Endodermal cell (in vitro differentiated cells): ENCODE measurements around the gene MUC13. TPM values are rescaled to one million over a fixed set of nuclear protein-coding genes. Genes with fewer than 3 reads are reported as not detected.
"Not testable (repeated sequence)": the region's sequence is repeated elsewhere in the genome, so short reads cannot be mapped to it uniquely, and the experiment has no call there.

Experiments used
- DNase-seq: peaks from one replicate; pipeline ENCODE4 v3.0.0-alpha.2; 2017
- H3K27ac ChIP-seq: 2 replicates; pipeline ENCODE4 v1.5.1; 2013; ENCODE audit warnings: mild to moderate bottlenecking, low read depth, low read length, moderate library complexity
- H3K27me3 ChIP-seq: 2 replicates; pipeline ENCODE4 v1.6.1; 2013; ENCODE audit warnings: mild to moderate bottlenecking, low read length, moderate library complexity; ENCODE audit not compliant: insufficient read depth, control insufficient read depth, poor library complexity, severe bottlenecking
- H3K36me3 ChIP-seq: 2 replicates; pipeline ENCODE4 v1.7.0; 2013; ENCODE audit warnings: mild to moderate bottlenecking, low read length, moderate library complexity; ENCODE audit not compliant: control insufficient read depth, insufficient read depth
- H3K4me1 ChIP-seq: one replicate; pipeline ENCODE4 v1.7.0; 2013; ENCODE audit warnings: low read length; ENCODE audit not compliant: control insufficient read depth, insufficient read depth
- H3K4me3 ChIP-seq: 2 replicates; pipeline ENCODE4 v1.5.1; 2013; ENCODE audit warnings: mild to moderate bottlenecking, low read length, moderate library complexity
- H3K9ac ChIP-seq: 2 replicates; pipeline ENCODE4 v1.6.1; 2013; ENCODE audit warnings: mild to moderate bottlenecking, low read length, moderate library complexity; ENCODE audit not compliant: poor library complexity, severe bottlenecking; ENCODE audit errors: extremely low read depth
- H3K9me3 ChIP-seq: 2 replicates; pipeline ENCODE4 v1.6.1; 2013; ENCODE audit warnings: mild to moderate bottlenecking, low read length, moderate library complexity; ENCODE audit not compliant: control insufficient read depth
- H3K27ac Mint-ChIP-seq: 2 replicates; pipeline ENCODE4 v1.8.0; 2020; ENCODE audit warnings: mixed read lengths
- H3K27me3 Mint-ChIP-seq: 2 replicates; pipeline ENCODE4 v1.8.0; 2021; ENCODE audit warnings: mild to moderate bottlenecking, mixed read lengths; ENCODE audit not compliant: insufficient read depth
- H3K36me3 Mint-ChIP-seq: 2 replicates; pipeline ENCODE4 v1.8.0; 2020; ENCODE audit warnings: low read depth, mixed read lengths
- H3K4me1 Mint-ChIP-seq: 2 replicates; pipeline ENCODE4 v1.8.0; 2020; ENCODE audit warnings: mixed read lengths
- H3K4me3 Mint-ChIP-seq: 2 replicates; pipeline ENCODE4 v1.8.0; 2020; ENCODE audit warnings: mild to moderate bottlenecking, moderate library complexity, mixed read lengths
- H3K9me3 Mint-ChIP-seq: 2 replicates; pipeline ENCODE4 v1.8.0; 2020; ENCODE audit warnings: mild to moderate bottlenecking, mixed read lengths
- WGBS, 2 experiments: methylation state at CpG; one replicate each; pipeline versions ENCODE4 v1.1.5 to v1.1.7; 2013; ENCODE audit warnings: missing lambda C conversion rate in 2 of 2, mixed read lengths in 1 of 2; ENCODE audit not compliant: insufficient coverage in 1 of 2, insufficient read length in 1 of 2; 5-methylcytosine and 5-hydroxymethylcytosine counted together
- total RNA-seq, 2 donors: library from RNA; stranded (reverse); fragmentation: NEBNext Ultra II Directional in 1 of 2; extraction: Animal tissue kit (Norgen Biotek cat#: 25700) in 1 of 2; gene quantifications; 2 replicates in 1 of 2; 3 replicates in 1 of 2; pipeline ENCODE4 v1.2.1, GENCODE V29; 2021
- TF ChIP-seq, protein P1 (sequence below): fragments of 200-600 bp; sonication (generic); conservative IDR thresholded peaks from 2 replicates; pipeline ENCODE4 v1.5.0; 2021; ENCODE audit warnings: antibody characterized with exemption, mild to moderate bottlenecking

MUC13 gene
- total RNA-seq, 2 donors from 2014 or later = 0.15 TPM; not detected in 1

DNA sequence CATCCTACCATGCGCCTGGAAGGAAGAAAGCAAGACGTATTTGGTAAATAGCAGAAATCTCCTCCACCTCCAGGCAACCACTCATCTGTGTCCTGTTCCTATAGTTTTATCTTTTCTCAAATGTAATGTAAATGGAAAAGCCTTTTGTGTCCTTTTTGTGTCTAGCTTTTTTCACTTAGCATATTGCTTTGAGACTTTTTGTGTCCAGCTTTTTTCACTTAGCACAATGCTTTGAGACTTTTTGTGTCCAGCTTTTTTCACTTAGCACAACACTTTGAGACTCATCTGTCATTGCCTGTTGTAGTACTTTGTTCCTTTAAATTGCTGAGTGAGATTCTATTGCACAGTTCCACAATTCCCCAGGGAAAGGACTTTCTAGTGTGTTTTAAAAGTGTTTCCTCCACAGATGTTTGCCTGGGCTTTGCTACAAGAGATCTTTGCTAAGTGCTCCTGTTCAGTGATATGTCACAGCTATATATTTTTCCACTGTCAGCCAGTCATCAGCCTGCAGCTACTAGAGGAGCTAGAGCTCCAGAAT lies 27.9 kb upstream of the MUC13 start:
- H3K27me3 Mint-ChIP-seq = no peaks in the 10 kb centered on the region
- TF ChIP-seq, protein P1, sequence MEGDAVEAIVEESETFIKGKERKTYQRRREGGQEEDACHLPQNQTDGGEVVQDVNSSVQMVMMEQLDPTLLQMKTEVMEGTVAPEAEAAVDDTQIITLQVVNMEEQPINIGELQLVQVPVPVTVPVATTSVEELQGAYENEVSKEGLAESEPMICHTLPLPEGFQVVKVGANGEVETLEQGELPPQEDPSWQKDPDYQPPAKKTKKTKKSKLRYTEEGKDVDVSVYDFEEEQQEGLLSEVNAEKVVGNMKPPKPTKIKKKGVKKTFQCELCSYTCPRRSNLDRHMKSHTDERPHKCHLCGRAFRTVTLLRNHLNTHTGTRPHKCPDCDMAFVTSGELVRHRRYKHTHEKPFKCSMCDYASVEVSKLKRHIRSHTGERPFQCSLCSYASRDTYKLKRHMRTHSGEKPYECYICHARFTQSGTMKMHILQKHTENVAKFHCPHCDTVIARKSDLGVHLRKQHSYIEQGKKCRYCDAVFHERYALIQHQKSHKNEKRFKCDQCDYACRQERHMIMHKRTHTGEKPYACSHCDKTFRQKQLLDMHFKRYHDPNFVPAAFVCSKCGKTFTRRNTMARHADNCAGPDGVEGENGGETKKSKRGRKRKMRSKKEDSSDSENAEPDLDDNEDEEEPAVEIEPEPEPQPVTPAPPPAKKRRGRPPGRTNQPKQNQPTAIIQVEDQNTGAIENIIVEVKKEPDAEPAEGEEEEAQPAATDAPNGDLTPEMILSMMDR = no peak
- H3K36me3 ChIP-seq = no peaks in the 10 kb centered on the region
- H3K27ac Mint-ChIP-seq = no peak overlapping the region
- no peaks in the 10 kb centered on the region for H3K36me3 Mint-ChIP-seq
- no peaks in the 10 kb centered on the region for H3K4me1 Mint-ChIP-seq
- no peaks in the 10 kb centered on the region for H3K4me1 ChIP-seq
- no peak overlapping the region for H3K9ac ChIP-seq
- 100% methylated on average over 2 of the region's 2 CpGs; no CpG with 5 or more reads in 1 of the 2 experiments for WGBS, 2 experiments
- no peaks in the 10 kb centered on the region for H3K27me3 ChIP-seq
- DNase-seq = no peak
- no peaks in the 10 kb centered on the region for H3K9me3 ChIP-seq
- H3K27ac ChIP-seq = no peak overlapping the region
- no peak overlapping the region for H3K4me3 ChIP-seq
- H3K9me3 Mint-ChIP-seq = no peaks in the 10 kb centered on the region
- H3K4me3 Mint-ChIP-seq = no peak overlapping the region

DNA sequence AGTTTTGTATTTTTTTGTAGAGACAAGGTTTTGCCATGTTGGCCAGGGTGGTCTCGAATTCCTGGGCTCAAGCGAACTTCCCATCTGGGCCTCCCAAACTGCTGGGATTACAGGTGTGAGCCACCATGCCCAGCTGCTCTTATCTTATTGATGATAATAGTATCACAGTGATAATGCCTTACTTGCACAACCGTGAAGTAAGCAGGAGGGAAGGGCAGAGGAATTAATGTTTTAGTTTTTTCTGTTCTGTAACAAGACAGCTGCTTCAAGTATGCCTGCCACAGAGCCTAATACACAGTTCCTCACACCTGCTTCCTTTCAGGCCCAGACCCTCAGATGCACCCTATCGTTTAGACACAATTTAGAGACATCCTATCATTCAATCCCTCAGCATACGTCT lies 26.1 kb upstream of the MUC13 start:
- H3K27ac Mint-ChIP-seq = no peak overlapping the region
- WGBS, 2 experiments = 90 to 93% methylated on average over 3 to 5 of the region's 5 CpGs
- TF ChIP-seq, protein P1 = no peak

DNA sequence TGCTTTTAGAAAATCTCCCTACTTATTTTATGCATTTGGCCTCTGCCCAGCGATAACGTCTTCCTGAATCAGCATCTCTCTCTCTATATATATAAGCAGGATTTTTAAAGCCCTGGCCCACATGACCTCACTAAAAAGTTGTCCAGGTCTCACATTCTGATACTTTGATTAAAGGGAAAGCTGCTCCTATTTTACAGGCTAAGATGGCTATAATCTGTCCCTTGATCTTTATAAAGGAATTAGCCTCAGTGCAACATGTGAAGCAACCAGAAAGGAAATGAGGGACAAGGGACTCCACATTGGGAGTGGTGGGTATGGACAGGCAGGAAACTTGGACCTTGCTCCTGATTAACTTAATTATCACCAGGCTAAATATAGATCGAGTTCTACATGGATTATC lies 25.6 kb upstream of the MUC13 start:
- H3K36me3 Mint-ChIP-seq = no peaks in the 10 kb centered on the region
- 92 to 100% methylated on average over 1 to 3 of the region's 3 CpGs for WGBS, 2 experiments
- Histone ChIP-seq H3K27ac (no peak overlapping the region), H3K27me3 (no peaks in the 10 kb centered on the region), H3K36me3 (no peaks in the 10 kb centered on the region), H3K9ac (no peak overlapping the region), H3K4me1 (no peaks in the 10 kb centered on the region), H3K9me3 (no peaks in the 10 kb centered on the region), H3K4me3 (no peak overlapping the region)
- no peak overlapping the region for H3K27ac Mint-ChIP-seq
- H3K27me3 Mint-ChIP-seq = no peaks in the 10 kb centered on the region
- TF ChIP-seq, protein P1 = no peak
- H3K4me1 Mint-ChIP-seq = no peaks in the 10 kb centered on the region
- no peak overlapping the region for H3K4me3 Mint-ChIP-seq
- DNase-seq = peak; percentile 16
- no peaks in the 10 kb centered on the region for H3K9me3 Mint-ChIP-seq

More for the DNA sequence above, 26.1 kb upstream of the MUC13 start:
- Histone ChIP-seq H3K4me3 (no peak overlapping the region), H3K9ac (no peak overlapping the region), H3K36me3 (no peaks in the 10 kb centered on the region), H3K27ac (no peak overlapping the region), H3K27me3 (no peaks in the 10 kb centered on the region), H3K4me1 (no peaks in the 10 kb centered on the region), H3K9me3 (no peaks in the 10 kb centered on the region)
- H3K27me3 Mint-ChIP-seq = no peaks in the 10 kb centered on the region
- no peaks in the 10 kb centered on the region for H3K4me1 Mint-ChIP-seq
- peak; percentile 17 for DNase-seq
- no peak overlapping the region for H3K4me3 Mint-ChIP-seq
- H3K9me3 Mint-ChIP-seq = no peaks in the 10 kb centered on the region
- H3K36me3 Mint-ChIP-seq = no peaks in the 10 kb centered on the region

DNA sequence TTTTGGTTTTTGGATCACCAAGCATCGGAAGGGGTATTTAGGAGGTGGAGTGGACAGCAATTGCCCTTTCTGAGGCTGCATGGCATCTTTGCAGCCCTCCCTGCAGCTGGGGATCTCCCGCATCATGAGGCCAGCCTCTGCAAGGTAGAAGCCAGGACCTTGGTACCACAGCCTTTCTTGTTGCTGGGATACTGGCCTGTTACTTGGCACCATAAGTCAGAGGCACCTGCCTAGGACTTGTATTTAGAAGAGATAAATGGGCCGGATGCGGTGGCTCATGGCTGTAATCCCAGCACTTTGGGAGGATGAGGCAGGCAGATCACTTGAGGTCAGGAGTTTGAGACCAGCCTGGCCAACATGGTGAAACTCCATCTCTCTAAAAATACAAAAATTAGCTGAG lies 23.4 kb upstream of the MUC13 start:
- not testable (repeated sequence) for H3K4me1 Mint-ChIP-seq

More for the DNA sequence above, 23.4 kb upstream of the MUC13 start:
- not testable (repeated sequence) for H3K27ac Mint-ChIP-seq, H3K9me3 ChIP-seq, H3K9me3 Mint-ChIP-seq, H3K4me3 ChIP-seq, H3K27me3 ChIP-seq, H3K27me3 Mint-ChIP-seq, H3K9ac ChIP-seq, H3K4me1 ChIP-seq, H3K27ac ChIP-seq, DNase-seq, H3K36me3 ChIP-seq, H3K4me3 Mint-ChIP-seq, H3K36me3 Mint-ChIP-seq
- WGBS, 2 experiments = 98 to 100% methylated on average over 2 to 4 of the region's 4 CpGs
